K562 (cell line): Measurements from ENCODE around the gene TTC22. TPM values are rescaled to one million over a fixed set of nuclear protein-coding genes. Genes with fewer than 3 reads are reported as not detected.
A peak's percentile ranks its signal among the peaks of the same experiment; 100 is the strongest.

Source experiments
- ATAC-seq: fragments of 200-7000 bp; cut with Tn5 transposase; 3 replicates; pipeline ENCODE4 v1.9.1; 2020; ENCODE audit warnings: moderate library complexity
- BruUV-seq: library from RNA; stranded (reverse); fragments of 400-500 nt; replicated peaks from 2 replicates; lab custom pipeline; 2021; lab: Mats Ljungman, UMichigan
- CTCF ChIA-PET: fragments of 300-600 bp; formaldehyde crosslinking; extraction: SDS; loops from one replicate; lab custom pipeline; 2021; ENCODE audit warnings: low intra/inter-chr PET ratio; lab: Yijun Ruan, JAX
- POLR2A ChIA-PET: fragments of 300-600, 350-650 bp; sonication (Branson Sonifier 250); formaldehyde crosslinking; extraction: SDS; loops from one replicate; lab custom pipeline; 2021; ENCODE audit warnings: antibody characterized with exemption, inconsistent platforms; lab: Yijun Ruan, JAX
- DNase-seq, 4 experiments: peaks; one replicate each; pipeline versions ENCODE4 v3.0.0 to v3.0.0-alpha.2; 2011 to 2018; ENCODE audit warnings: low spot score in 3 of 4, mixed read lengths in 3 of 4; ENCODE audit errors: extremely low read depth in 1 of 4
- FAIRE-seq: peaks from 2 replicates; lab custom pipeline; 2011; peaks lifted over from hg19 to GRCh38; lab: Jason Lieb, UNC
- H2AFZ ChIP-seq: 2 replicates; pipeline ENCODE4 v1.6.0; 2011; ENCODE audit warnings: low read depth, low read length, control low read depth, inconsistent platforms
- H3K27ac ChIP-seq: fragments of 200-600 bp; 3 replicates; pipeline ENCODE4 v1.8.0; 2011; ENCODE audit warnings: low read depth, mild to moderate bottlenecking, control low read depth, inconsistent platforms, low read length, moderate library complexity, mixed read lengths; ENCODE audit errors: extremely low read depth
- H3K27me3 ChIP-seq, 2 experiments: fragments of 300-600 bp in 1 of 2; 2 replicates in 1 of 2; 3 replicates in 1 of 2; pipeline versions ENCODE4 v1.6.0 to v1.8.0; 2011; ENCODE audit warnings: inconsistent platforms in 2 of 2, low read length in 2 of 2, mild to moderate bottlenecking in 1 of 2, mixed read lengths in 1 of 2, moderate library complexity in 1 of 2; ENCODE audit not compliant: control insufficient read depth in 2 of 2, insufficient read depth in 2 of 2
- H3K36me3 ChIP-seq: fragments of 300-600 bp; 3 replicates; pipeline ENCODE4 v1.8.0; 2011; ENCODE audit warnings: mild to moderate bottlenecking, low read length, inconsistent platforms; ENCODE audit not compliant: control insufficient read depth, insufficient read depth
- H3K4me1 ChIP-seq, 2 experiments: fragments of 200-600 bp in 1 of 2; replicated peaks in 1 of 2; 2 replicates in 1 of 2; 3 replicates in 1 of 2; pipeline versions ENCODE4 v1.5.1 to v1.8.0; 2011; ENCODE audit warnings: inconsistent platforms in 2 of 2, low read length in 2 of 2, mild to moderate bottlenecking in 1 of 2, mixed read lengths in 1 of 2, moderate library complexity in 1 of 2; ENCODE audit not compliant: control insufficient read depth in 2 of 2, insufficient read depth in 2 of 2
- H3K4me2 ChIP-seq: 2 replicates; pipeline ENCODE4 v1.6.1; 2011; ENCODE audit warnings: low read length, control low read depth, inconsistent platforms, mixed read lengths; ENCODE audit not compliant: insufficient read depth
- H3K4me3 ChIP-seq: fragments of 200-600 bp; sonication (generic), shearing (Covaris generic); 2 replicates; pipeline ENCODE4 v1.5.1; 2016; ENCODE audit warnings: control low read depth, inconsistent platforms
- H3K79me2 ChIP-seq: fragments of 200-600 bp; 3 replicates; pipeline ENCODE4 v1.8.0; 2011; ENCODE audit warnings: low read length, inconsistent platforms; ENCODE audit not compliant: control insufficient read depth, insufficient read depth
- H3K9ac ChIP-seq, 2 experiments: 2 replicates each; pipeline versions ENCODE4 v1.6.0 to v1.6.1; 2011; ENCODE audit warnings: low read depth in 2 of 2, low read length in 2 of 2, control low read depth in 1 of 2, inconsistent platforms in 1 of 2, mild to moderate bottlenecking in 1 of 2, mixed read lengths in 1 of 2; ENCODE audit not compliant: insufficient read depth in 1 of 2
- H3K9me1 ChIP-seq: one replicate; pipeline ENCODE4 v1.6.0; 2011; ENCODE audit warnings: inconsistent platforms, mild to moderate bottlenecking, low read length, moderate library complexity; ENCODE audit not compliant: control insufficient read depth, insufficient read depth
- H3K9me3 ChIP-seq: replicated peaks from 2 replicates; pipeline ENCODE4 v1.5.1; 2011; ENCODE audit warnings: low read depth, low read length, inconsistent platforms; ENCODE audit not compliant: control insufficient read depth, insufficient read depth
- H4K20me1 ChIP-seq: replicated peaks from 2 replicates; pipeline ENCODE4 v1.6.1; 2011; ENCODE audit warnings: low read length, inconsistent platforms, mixed read lengths; ENCODE audit not compliant: control insufficient read depth, insufficient read depth
- CBFA2T2 ChIP-seq: fragments of 450-650 bp; conservative IDR thresholded peaks from 2 replicates; pipeline ENCODE4 v1.6.1; 2017; ENCODE audit warnings: mild to moderate bottlenecking
- CCNT2 ChIP-seq: IDR thresholded peaks from 2 replicates; pipeline ENCODE4 v1.6.1; 2011; ENCODE audit warnings: borderline replicate concordance, low read depth, mild to moderate bottlenecking, moderate library complexity, mixed read lengths, low read length; ENCODE audit not compliant: insufficient read length; ENCODE audit errors: extremely low read depth
- CHD2 ChIP-seq: IDR thresholded peaks from 2 replicates; pipeline ENCODE4 v1.6.1; 2011; ENCODE audit warnings: low read depth, low read length
- FOXP4 ChIP-seq: sonication (generic); formaldehyde crosslinking; IDR thresholded peaks from 2 replicates; pipeline ENCODE4 v1.8.0; 2022; ENCODE audit warnings: mild to moderate bottlenecking, missing genetic modification reagents, borderline replicate concordance
- SNIP1 ChIP-seq: fragments of 450-650 bp; IDR thresholded peaks from 2 replicates; pipeline ENCODE4 v1.7.1; 2017; ENCODE audit warnings: low read depth, mild to moderate bottlenecking
- SNRNP70 ChIP-seq: fragments of 200-400 bp; formaldehyde crosslinking; optimal IDR thresholded peaks from 2 replicates; pipeline ENCODE3; 2017; ENCODE audit warnings: low read depth, low read length
- TFAM ChIP-seq: fragments of 250-450 bp; sonication (Bioruptor Pico); conservative IDR thresholded peaks from 2 replicates; pipeline ENCODE4 v1.5.0; 2021; ENCODE audit warnings: mild to moderate bottlenecking, moderate library complexity
- TRIM25 ChIP-seq: fragments of 450-650 bp; IDR thresholded peaks from 2 replicates; pipeline ENCODE4 v1.7.0; 2016; ENCODE audit warnings: borderline replicate concordance
- ZBTB26 ChIP-seq: fragments of 450-650 bp; formaldehyde crosslinking; IDR thresholded peaks from 2 replicates; pipeline ENCODE4 v1.4.0; 2022; ENCODE audit warnings: missing genetic modification characterization
- ZNF398 ChIP-seq: fragments of 250-450 bp; sonication (Bioruptor Pico); IDR thresholded peaks from 2 replicates; pipeline ENCODE4 v1.8.0; 2021; ENCODE audit warnings: moderate library complexity, mild to moderate bottlenecking, inconsistent platforms
- WGBS: fragments of 100-300 bp; shearing (Covaris generic); methylation state at CpG from one replicate; pipeline ENCODE4 v1.1.6; 2016; ENCODE audit warnings: low coverage, mixed read lengths; ENCODE audit not compliant: insufficient coverage; ENCODE audit errors: missing lambda C conversion rate; 5-methylcytosine and 5-hydroxymethylcytosine counted together
- in situ Hi-C: fragments of 300-500 bp; cut with MboI; formaldehyde crosslinking; loops from 4 replicates; pipeline ENCODE4 v1.15.0; 2018; ENCODE audit warnings: inconsistent platforms, mixed read lengths
- intact Hi-C: fragments of 100-400 bp; cut with micrococcal nuclease; formaldehyde crosslinking; loops from 2 replicates; pipeline ENCODE4 v1.14.2; 2022
- polyA plus RNA-seq, 8 experiments: library from polyadenylated mRNA; depleted of rRNA in 4 of 8; stranded (reverse) in 5 of 8; unstranded in 3 of 8; fragments of >200 nt; fragmentation: Nextera tagmentation in 2 of 8; fragmentation: Illumina TruSeq in 1 of 8; extraction: Ambion mirVana in 2 of 8; extraction: Trizol in 1 of 8; gene quantifications; 2 replicates each; pipeline versions ENCODE4 v1.2.1 to v1.2.3, GENCODE V29; 2011 to 2014; ENCODE audit warnings: inconsistent platforms in 1 of 8, missing spikeins in 1 of 8
- total RNA-seq, 7 experiments: library from RNA; depleted of rRNA in 6 of 7; stranded (reverse); fragments of >200 nt in 6 of 7; fragmentation: Illumina TruSeq in 2 of 7; extraction: Trizol in 2 of 7; gene quantifications; 2 replicates each; pipeline versions ENCODE4 v1.2.1 to v1.2.3, GENCODE V29; 2011 to 2021; ENCODE audit warnings: low replicate concordance in 1 of 7

Gene TTC22
- total and polyA plus RNA-seq, 9 of the 15 experiments (the other 6 are each of a cell fraction or from before 2014, with no cell fraction given): 0.07 TPM; not detected in 8

GRCh38 chr1:54774820-54775498 is 26.2 kb downstream of the TTC22 start (continued):
- TF ChIP-seq CCNT2 (no peak), CHD2 (peak; percentile 57), ZBTB26 (CRISPR knock-in tag) (no peak), FOXP4 (CRISPR knock-in tag) (no peak), TFAM (CRISPR knock-in tag) (no peak)

GRCh38 chr1:54772951-54773350 is 28.2 kb downstream of the TTC22 start:
- Histone ChIP-seq H3K79me2 (no peaks in the 10 kb centered on the region), H3K9me3 (no peaks in the 10 kb centered on the region; the same call in 1 of the 2 replicates), H3K36me3 (no peaks in the 10 kb centered on the region), H2AFZ (no peak overlapping the region), H4K20me1 (no peaks in the 10 kb centered on the region), H3K4me2 (no peak overlapping the region), H3K4me1 (peaks cover 0 to 5% of the 10 kb centered on the region in 2 experiments; a peak in 2 of 5 replicates), H3K4me3 (no peak overlapping the region), H3K9ac (no peak overlapping the region), H3K27me3 (peaks cover 5 to 8% of the 10 kb centered on the region in 2 experiments; a peak in 3 of 5 replicates), H3K27ac (no peak overlapping the region), H3K9me1 (no peaks in the 10 kb centered on the region)
- no TSS peak for BruUV-seq
- FAIRE-seq: no peak
- ATAC-seq: no peak
- intact Hi-C loops: no loop called here
- no peak for DNase-seq
- CTCF ChIA-PET: no interaction called here
- POLR2A ChIA-PET: no interaction called here
- WGBS: 17% methylated on average over 2 of the region's 2 CpGs
- in situ Hi-C loops: no loop called here
- TF ChIP-seq SNRNP70 (no peak), CBFA2T2 (no peak), ZNF398 (CRISPR knock-in tag) (no peak), SNIP1 (no peak), TRIM25 (no peak)
